Endothelial cell of umbilical vein (primary cell): ENCODE data around the gene PPEF1.

Experiments used
- EZH2 ChIP-seq: IDR thresholded peaks from 2 replicates; pipeline ENCODE4 v1.6.1; 2012; ENCODE audit warnings: borderline replicate concordance, low read depth, mild to moderate bottlenecking, moderate library complexity, low read length, inconsistent platforms; ENCODE audit not compliant: severe bottlenecking
- POLR2A ChIP-seq: IDR thresholded peaks from 2 replicates; pipeline ENCODE4 v1.6.1; 2012; ENCODE audit warnings: low read depth, mild to moderate bottlenecking, control low read depth, low read length
- POLR2AphosphoS5 ChIP-seq: IDR thresholded peaks from 2 replicates; pipeline ENCODE4 v1.6.1; 2012; ENCODE audit warnings: low read depth, mild to moderate bottlenecking, control low read depth, low read length, moderate library complexity; ENCODE audit not compliant: insufficient read depth
- TF ChIP-seq, protein P1 (sequence below), 2 donors: IDR thresholded peaks; 1 replicate in 1 of 2; 2 replicates in 1 of 2; pipeline ENCODE4 v1.5.1; 2011; ENCODE audit warnings: low read length in 2 of 2, mild to moderate bottlenecking in 2 of 2, moderate library complexity in 2 of 2, control low read depth in 1 of 2, inconsistent platforms in 1 of 2, low read depth in 1 of 2; ENCODE audit not compliant: insufficient read depth in 1 of 2; ENCODE audit errors: extremely low read depth in 1 of 2

DNA sequence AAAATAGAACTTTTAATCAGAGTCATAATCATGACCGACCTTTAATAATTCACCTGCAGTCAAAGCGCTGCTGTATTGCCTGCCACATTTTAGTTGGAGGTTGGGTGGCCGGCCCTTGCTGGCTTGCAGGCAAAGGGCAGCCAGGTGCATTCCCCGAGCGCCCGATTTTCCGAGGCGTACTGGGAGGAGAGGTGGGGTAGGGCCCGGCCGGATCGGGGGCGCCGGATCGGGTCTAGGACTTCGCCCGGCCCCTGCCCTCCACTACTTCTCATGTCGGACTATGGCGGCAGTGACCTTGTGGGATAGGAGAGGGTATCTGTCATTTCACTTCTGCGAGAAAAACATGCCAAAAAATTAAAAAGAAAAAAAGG is 33.0 kb upstream of the PPEF1 start:
- TF ChIP-seq, protein P1, sequence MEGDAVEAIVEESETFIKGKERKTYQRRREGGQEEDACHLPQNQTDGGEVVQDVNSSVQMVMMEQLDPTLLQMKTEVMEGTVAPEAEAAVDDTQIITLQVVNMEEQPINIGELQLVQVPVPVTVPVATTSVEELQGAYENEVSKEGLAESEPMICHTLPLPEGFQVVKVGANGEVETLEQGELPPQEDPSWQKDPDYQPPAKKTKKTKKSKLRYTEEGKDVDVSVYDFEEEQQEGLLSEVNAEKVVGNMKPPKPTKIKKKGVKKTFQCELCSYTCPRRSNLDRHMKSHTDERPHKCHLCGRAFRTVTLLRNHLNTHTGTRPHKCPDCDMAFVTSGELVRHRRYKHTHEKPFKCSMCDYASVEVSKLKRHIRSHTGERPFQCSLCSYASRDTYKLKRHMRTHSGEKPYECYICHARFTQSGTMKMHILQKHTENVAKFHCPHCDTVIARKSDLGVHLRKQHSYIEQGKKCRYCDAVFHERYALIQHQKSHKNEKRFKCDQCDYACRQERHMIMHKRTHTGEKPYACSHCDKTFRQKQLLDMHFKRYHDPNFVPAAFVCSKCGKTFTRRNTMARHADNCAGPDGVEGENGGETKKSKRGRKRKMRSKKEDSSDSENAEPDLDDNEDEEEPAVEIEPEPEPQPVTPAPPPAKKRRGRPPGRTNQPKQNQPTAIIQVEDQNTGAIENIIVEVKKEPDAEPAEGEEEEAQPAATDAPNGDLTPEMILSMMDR (IDR thresholded peaks at IDR 0.05; ENCODE audit: extremely low read depth in 1 of 2, insufficient read depth in 1 of 2, low read depth in 1 of 2, low read length in 2 of 2): no peak
- TF ChIP-seq POLR2AphosphoS5: no peak
- no peak for TF ChIP-seq POLR2A
- no peak for TF ChIP-seq EZH2
